HEK293 (cell line): ENCODE measurements around the gene PLEKHA3.
"Not testable (repeated sequence)": the region's sequence is repeated elsewhere in the genome, so short reads cannot be mapped to it uniquely, and the experiment has no call there.

Experiments used
- ZBTB20 ChIP-seq: fragments of 450-650 bp; formaldehyde crosslinking; IDR thresholded peaks from 2 replicates; pipeline ENCODE4 v1.5.1; 2016; ENCODE audit warnings: missing biosample characterization, missing genetic modification characterization
- ZBTB7A ChIP-seq: fragments of 450-650 bp; formaldehyde crosslinking; IDR thresholded peaks from 2 replicates; pipeline ENCODE4 v1.5.1; 2016; ENCODE audit warnings: low read depth, missing biosample characterization, missing genetic modification characterization
- ZNF335 ChIP-seq: fragments of 450-650 bp; formaldehyde crosslinking; conservative IDR thresholded peaks from 2 replicates; pipeline ENCODE4 v1.5.1; 2016; ENCODE audit warnings: missing biosample characterization, missing genetic modification characterization
- ZNF626 ChIP-seq: fragments of 450-650 bp; sonication (Bioruptor Pico); formaldehyde crosslinking; IDR thresholded peaks from 2 replicates; pipeline ENCODE4 v1.5.1; 2018; ENCODE audit warnings: missing biosample characterization, missing genetic modification characterization, inconsistent platforms
- TF ChIP-seq, protein P1 (sequence below): fragments of 450-650 bp; formaldehyde crosslinking; IDR thresholded peaks from 2 replicates; pipeline ENCODE4 v1.5.1; 2016; ENCODE audit warnings: missing biosample characterization, missing genetic modification characterization

DNA sequence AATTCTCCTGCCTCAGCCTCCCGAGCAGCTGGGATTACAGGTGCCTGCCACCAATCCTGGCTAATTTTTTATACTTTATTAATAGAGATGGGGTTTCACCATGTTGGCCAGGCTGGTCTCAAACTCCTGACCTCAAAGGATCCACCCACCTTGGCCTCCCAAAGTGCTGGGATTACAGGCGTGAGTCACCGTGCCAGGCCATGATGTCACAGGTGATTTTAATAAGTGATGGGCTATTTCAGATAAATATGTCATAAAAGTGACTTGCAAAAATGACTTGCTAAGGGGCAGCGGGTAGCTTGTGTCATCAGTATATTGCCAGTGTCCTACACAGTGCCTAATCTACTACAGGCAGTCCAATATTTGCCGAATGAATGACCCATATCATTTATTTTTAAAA is 8.9 kb upstream of the PLEKHA3 start:
- not testable (repeated sequence) for TF ChIP-seq ZNF335 (tag by site-specific recombination); ZNF626 (tag by site-specific recombination); ZBTB7A; ZBTB20
- TF ChIP-seq, protein P1, sequence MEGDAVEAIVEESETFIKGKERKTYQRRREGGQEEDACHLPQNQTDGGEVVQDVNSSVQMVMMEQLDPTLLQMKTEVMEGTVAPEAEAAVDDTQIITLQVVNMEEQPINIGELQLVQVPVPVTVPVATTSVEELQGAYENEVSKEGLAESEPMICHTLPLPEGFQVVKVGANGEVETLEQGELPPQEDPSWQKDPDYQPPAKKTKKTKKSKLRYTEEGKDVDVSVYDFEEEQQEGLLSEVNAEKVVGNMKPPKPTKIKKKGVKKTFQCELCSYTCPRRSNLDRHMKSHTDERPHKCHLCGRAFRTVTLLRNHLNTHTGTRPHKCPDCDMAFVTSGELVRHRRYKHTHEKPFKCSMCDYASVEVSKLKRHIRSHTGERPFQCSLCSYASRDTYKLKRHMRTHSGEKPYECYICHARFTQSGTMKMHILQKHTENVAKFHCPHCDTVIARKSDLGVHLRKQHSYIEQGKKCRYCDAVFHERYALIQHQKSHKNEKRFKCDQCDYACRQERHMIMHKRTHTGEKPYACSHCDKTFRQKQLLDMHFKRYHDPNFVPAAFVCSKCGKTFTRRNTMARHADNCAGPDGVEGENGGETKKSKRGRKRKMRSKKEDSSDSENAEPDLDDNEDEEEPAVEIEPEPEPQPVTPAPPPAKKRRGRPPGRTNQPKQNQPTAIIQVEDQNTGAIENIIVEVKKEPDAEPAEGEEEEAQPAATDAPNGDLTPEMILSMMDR (tag by site-specific recombination) = not testable (repeated sequence)
